ENCODE results near the gene SSX7.
"Not testable (repeated sequence)": the region's sequence is repeated elsewhere in the genome, so short reads cannot be mapped to it uniquely, and the experiment has no call there.

The SSX7 gene

GRCh38 chrX:52654800-52655199 is at the start of gene SSX7:
SSX7 (minus strand) TSS chrX:52654900; CDS start chrX:52653472, 1,428 bp downstream.
- DNase-seq (ENCODE audit: low read depth in 2 of 2) = not testable (repeated sequence)

GRCh38 chrX:52692034-52692433 is 37.3 kb upstream of the SSX7 start:
- DNase-seq (ENCODE audit: low read depth in 2 of 2) = not testable (repeated sequence)

GRCh38 chrX:52662218-52662617 is 7.5 kb upstream of the SSX7 start:
- not testable (repeated sequence) for DNase-seq (ENCODE audit: low read depth in 2 of 2)

GRCh38 chrX:52655475-52655874 is 775 bp upstream of the SSX7 start:
- not testable (repeated sequence) for DNase-seq (ENCODE audit: low read depth in 2 of 2)

- DNase-seq (ENCODE audit: low read depth in 2 of 2) = not testable (repeated sequence)
Observed at GRCh38 chrX:52650676-52651075, 4.0 kb downstream of the SSX7 start.

- DNase-seq (ENCODE audit: low read depth in 2 of 2) = not testable (repeated sequence)
Observed at GRCh38 chrX:52648956-52649355, 5.7 kb downstream of the SSX7 start.

- not testable (repeated sequence) for DNase-seq (ENCODE audit: low read depth in 2 of 2)
Observed at GRCh38 chrX:52628483-52628882, 26.2 kb downstream of the SSX7 start.

GRCh38 chrX:52620661-52621060 is 34.0 kb downstream of the SSX7 start:
- DNase-seq (ENCODE audit: low read depth in 2 of 2) = not testable (repeated sequence)

GRCh38 chrX:52608961-52609360 is 45.7 kb downstream of the SSX7 start:
- no peak for DNase-seq (ENCODE audit: low read depth in 2 of 2)

- DNase-seq (ENCODE audit: low read depth in 2 of 2) = not testable (repeated sequence)
Observed at GRCh38 chrX:52603151-52603550, 51.5 kb downstream of the SSX7 start.

GRCh38 chrX:52598886-52599285 is 55.8 kb downstream of the SSX7 start:
- DNase-seq (ENCODE audit: low read depth in 2 of 2) = no peak

GRCh38 chrX:52594658-52595057 is 60.0 kb downstream of the SSX7 start:
- DNase-seq (ENCODE audit: low read depth in 2 of 2) = no peak
